Right atrium auricular region (tissue), 2 donors: ENCODE results near the gene NXPE4. TPM values are rescaled to one million over a fixed set of nuclear protein-coding genes. Genes with fewer than 3 reads are reported as not detected.

Experiments used
- DNase-seq: peaks from one replicate; pipeline ENCODE4 v3.0.0-alpha.2; 2019; ENCODE audit warnings: low spot score
- H3K27ac ChIP-seq, 2 donors: fragments of 200-600 bp; sonication (generic); 1 replicate in 1 of 2; 2 replicates in 1 of 2; pipeline ENCODE4 v1.5.1; 2016 to 2019
- H3K27me3 ChIP-seq, 2 donors: fragments of 200-600 bp; sonication (generic); one replicate each; pipeline versions ENCODE4 v1.5.1 to v1.6.0; 2017 to 2019
- H3K36me3 ChIP-seq: fragments of 200-600 bp; sonication (generic); one replicate; pipeline ENCODE4 v1.5.1; 2016
- H3K4me1 ChIP-seq, 2 donors: fragments of 200-600 bp; sonication (generic); one replicate each; pipeline versions ENCODE4 v1.5.1 to v1.6.0; 2017 to 2019
- H3K4me3 ChIP-seq, 2 donors: fragments of 200-600 bp; sonication (generic); 1 replicate in 1 of 2; 2 replicates in 1 of 2; pipeline ENCODE4 v1.5.1; 2017 to 2019; ENCODE audit warnings: mild to moderate bottlenecking in 1 of 2, moderate library complexity in 1 of 2
- H3K9me3 ChIP-seq, 2 donors: fragments of 200-600 bp; sonication (generic); one replicate each; pipeline ENCODE4 v1.5.1; 2019
- CTCF ChIP-seq, 2 donors: fragments of 200-600 bp; sonication (generic); IDR thresholded peaks; one replicate each; pipeline ENCODE4 v1.5.1; 2019; ENCODE audit warnings: antibody characterized with exemption in 2 of 2
- total RNA-seq, 2 donors: library from RNA; depleted of rRNA; stranded (reverse); fragments of >200 nt; gene quantifications; one replicate each; pipeline ENCODE4 v1.1.0, GENCODE V29; 2016

NXPE4 gene
- total RNA-seq, 2 donors from 2014 or later = not detected

- Histone ChIP-seq H3K4me3 (no peak within 1 kb of the TSS), H3K9me3 (no peaks in the 10 kb centered on the region), H3K36me3 (no peaks in the 10 kb centered on the region), H3K27ac (no peak within 1 kb of the TSS), H3K27me3 (no peaks in the 10 kb centered on the region), H3K4me1 (no peaks in the 10 kb centered on the region)
- no peak for DNase-seq
- no peak for TF ChIP-seq CTCF (IDR thresholded peaks at IDR 0.05)
Observed at GRCh38 chr11:114559425-114560310, 35.9 kb downstream of the NXPE4 start, which contains the start of gene NXPE1. TSS of gene NXPE1 (minus strand) at chr11:114559881. CDS start at chr11:114551201, 8,680 bp downstream.

- no peaks in the 10 kb centered on the region for H3K4me1 ChIP-seq
- no peak overlapping the region for H3K27ac ChIP-seq
- DNase-seq = no peak
- H3K4me3 ChIP-seq = no peak overlapping the region
- H3K9me3 ChIP-seq = no peaks in the 10 kb centered on the region
- TF ChIP-seq CTCF (IDR thresholded peaks at IDR 0.05) = no peak
- no peaks in the 10 kb centered on the region for H3K36me3 ChIP-seq
- no peaks in the 10 kb centered on the region for H3K27me3 ChIP-seq
Observed at GRCh38 chr11:114556135-114556534, 39.5 kb downstream of the NXPE4 start.

GRCh38 chr11:114553642-114554041 is 41.9 kb downstream of the NXPE4 start:
- no peak for TF ChIP-seq CTCF (IDR thresholded peaks at IDR 0.05)
- H3K27ac ChIP-seq = no peak overlapping the region
- DNase-seq = no peak

GRCh38 chr11:114551060-114551459 is 44.5 kb downstream of the NXPE4 start:
- H3K4me3 ChIP-seq = no peak overlapping the region
- H3K36me3 ChIP-seq = no peaks in the 10 kb centered on the region
- no peaks in the 10 kb centered on the region for H3K9me3 ChIP-seq
- no peak for TF ChIP-seq CTCF (IDR thresholded peaks at IDR 0.05)
- H3K27me3 ChIP-seq = no peaks in the 10 kb centered on the region
- DNase-seq = no peak
- no peaks in the 10 kb centered on the region for H3K4me1 ChIP-seq
- no peak overlapping the region for H3K27ac ChIP-seq

More at GRCh38 chr11:114553642-114554041, 41.9 kb downstream of the NXPE4 start:
- Histone ChIP-seq H3K4me1 (no peaks in the 10 kb centered on the region), H3K27me3 (no peaks in the 10 kb centered on the region), H3K36me3 (no peaks in the 10 kb centered on the region), H3K4me3 (no peak overlapping the region), H3K9me3 (no peaks in the 10 kb centered on the region)

- no peak for DNase-seq
- Histone ChIP-seq H3K4me3 (no peak overlapping the region), H3K27ac (no peak overlapping the region), H3K9me3 (peaks cover 0 to 22% of the 10 kb centered on the region in 2 donors), H3K4me1 (no peaks in the 10 kb centered on the region), H3K36me3 (no peaks in the 10 kb centered on the region), H3K27me3 (no peaks in the 10 kb centered on the region)
- no peak for TF ChIP-seq CTCF (IDR thresholded peaks at IDR 0.05)
Observed at GRCh38 chr11:114525682-114526081, 69.9 kb downstream of the NXPE4 start.
